GM21529 (cell line): ENCODE data around the gene MLXIPL.
A peak's percentile ranks its signal among the peaks of the same experiment; 100 is the strongest.
"Not testable (repeated sequence)": the region's sequence is repeated elsewhere in the genome, so short reads cannot be mapped to it uniquely, and the experiment has no call there.

Experiments
- ATAC-seq: cut with Tn5 transposase; IDR thresholded peaks from one replicate; pipeline ENCODE4 v1.9.1; 2021; ENCODE audit not compliant: unreplicated experiment

MLXIPL gene, protein sequence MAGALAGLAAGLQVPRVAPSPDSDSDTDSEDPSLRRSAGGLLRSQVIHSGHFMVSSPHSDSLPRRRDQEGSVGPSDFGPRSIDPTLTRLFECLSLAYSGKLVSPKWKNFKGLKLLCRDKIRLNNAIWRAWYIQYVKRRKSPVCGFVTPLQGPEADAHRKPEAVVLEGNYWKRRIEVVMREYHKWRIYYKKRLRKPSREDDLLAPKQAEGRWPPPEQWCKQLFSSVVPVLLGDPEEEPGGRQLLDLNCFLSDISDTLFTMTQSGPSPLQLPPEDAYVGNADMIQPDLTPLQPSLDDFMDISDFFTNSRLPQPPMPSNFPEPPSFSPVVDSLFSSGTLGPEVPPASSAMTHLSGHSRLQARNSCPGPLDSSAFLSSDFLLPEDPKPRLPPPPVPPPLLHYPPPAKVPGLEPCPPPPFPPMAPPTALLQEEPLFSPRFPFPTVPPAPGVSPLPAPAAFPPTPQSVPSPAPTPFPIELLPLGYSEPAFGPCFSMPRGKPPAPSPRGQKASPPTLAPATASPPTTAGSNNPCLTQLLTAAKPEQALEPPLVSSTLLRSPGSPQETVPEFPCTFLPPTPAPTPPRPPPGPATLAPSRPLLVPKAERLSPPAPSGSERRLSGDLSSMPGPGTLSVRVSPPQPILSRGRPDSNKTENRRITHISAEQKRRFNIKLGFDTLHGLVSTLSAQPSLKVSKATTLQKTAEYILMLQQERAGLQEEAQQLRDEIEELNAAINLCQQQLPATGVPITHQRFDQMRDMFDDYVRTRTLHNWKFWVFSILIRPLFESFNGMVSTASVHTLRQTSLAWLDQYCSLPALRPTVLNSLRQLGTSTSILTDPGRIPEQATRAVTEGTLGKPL

DNA sequence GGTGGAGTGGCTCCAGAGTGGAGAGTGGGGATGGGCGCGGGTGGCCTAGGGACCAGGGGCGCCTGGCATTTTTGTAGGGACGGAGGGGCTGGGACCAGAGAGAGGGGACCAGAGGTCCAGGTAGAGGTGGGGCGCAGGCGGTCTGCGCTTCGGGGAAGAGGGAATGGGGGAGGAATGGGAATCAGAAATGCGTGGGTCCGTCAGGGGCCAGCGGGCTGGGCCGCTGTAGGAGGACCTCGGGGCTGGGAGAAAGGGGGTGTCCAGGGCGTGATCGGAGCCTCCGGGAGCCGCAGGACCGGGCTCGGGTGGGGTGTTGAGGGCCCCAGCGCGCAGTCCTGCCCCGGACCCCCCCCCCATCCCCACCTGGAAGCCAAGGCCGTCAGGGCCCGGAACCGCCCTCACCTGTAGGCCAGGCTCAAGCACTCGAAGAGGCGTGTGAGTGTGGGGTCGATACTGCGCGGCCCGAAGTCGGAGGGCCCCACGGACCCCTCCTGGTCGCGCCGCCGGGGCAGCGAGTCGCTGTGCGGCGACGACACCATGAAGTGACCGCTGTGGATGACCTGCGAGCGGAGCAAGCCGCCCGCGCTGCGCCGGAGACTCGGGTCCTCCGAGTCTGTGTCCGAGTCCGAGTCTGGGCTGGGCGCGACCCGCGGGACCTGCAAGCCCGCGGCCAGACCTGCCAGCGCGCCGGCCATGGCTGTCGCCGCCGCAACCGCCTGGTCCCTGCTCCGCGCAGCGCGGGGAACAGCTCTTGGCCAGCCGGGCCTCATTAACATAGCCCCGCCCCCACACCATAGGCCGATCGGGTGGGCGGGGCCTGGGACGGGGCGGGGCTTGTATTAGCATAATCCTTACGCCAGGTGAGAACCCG is at the start of gene MLXIPL:
TSS of gene MLXIPL (minus strand) at position 725 of the 871 bp plus-strand sequence. CDS start at position 695, 30 bp downstream.
- ATAC-seq: no peak

DNA sequence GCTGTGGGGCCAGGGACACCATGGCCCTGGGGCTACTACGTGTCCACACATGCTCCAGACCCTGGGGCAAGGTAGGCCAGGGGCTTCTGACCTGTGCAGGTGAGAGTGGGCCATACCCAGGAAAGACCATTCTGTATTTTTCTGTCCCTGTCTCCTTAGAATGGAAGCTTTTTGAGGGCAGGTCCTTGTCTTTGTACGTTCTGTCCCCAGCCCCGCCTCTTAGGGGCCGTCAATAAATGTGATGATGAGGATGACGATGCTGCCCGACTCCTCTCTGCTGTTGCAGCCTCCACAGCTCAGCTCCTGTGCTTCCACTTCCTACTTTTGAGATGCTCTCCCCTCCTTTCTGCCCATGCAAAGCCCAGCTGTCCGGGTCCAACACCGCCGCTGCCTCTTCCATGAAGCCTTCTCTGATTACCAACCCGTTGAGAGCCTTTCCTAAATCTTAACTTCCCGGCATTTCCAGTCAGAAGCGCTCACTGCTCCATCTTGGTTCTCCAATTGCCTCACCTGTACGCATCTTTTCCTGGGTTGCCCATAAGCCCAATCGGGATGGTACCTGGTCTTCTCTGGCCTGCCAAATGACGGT is 47.6 kb upstream of the MLXIPL start:
- no peak for ATAC-seq

DNA sequence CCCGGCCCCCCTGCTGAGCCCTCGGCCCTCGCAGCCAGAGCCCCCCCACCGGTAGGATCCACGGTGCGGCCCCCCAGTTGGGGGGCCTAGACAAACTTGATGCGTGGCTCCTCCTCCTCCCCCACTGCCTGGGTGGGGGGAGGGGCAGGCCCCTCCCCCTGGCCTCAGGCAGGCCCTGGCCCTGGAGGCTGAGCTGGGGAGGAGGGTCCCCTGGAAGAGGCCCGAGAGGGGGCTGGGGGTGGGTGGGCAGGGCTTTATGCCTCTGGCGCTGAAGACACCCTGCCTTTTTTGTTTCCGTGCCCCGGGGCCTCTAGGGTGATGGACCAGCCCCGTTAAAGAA is 47.0 kb upstream of the MLXIPL start:
- ATAC-seq: no peak

DNA sequence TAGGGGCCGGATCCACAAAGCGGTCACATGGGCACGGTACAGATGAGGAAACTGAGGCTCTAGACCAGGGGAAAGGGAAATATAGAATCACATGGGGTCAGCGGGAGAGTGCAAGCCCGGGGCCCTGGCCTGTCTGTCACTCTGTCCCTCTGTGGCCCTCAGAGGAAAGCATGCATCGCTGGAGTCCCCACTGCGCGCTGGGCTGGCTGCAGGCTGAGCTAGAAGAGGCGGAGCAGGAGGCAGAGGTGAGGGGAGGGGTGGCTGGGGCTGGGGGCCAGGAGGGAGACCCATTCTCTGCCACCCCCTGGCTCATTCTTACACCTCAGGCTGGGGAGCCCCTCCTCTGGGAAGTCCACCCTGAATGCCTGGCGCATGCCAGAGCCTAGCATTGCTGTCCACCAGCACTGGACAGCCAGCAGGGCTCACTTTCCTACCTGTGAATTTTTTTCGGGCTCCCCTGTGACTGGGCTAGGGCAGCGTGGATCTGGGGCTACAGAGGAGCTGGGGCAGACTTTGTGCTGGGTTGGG is 45.6 kb upstream of the MLXIPL start:
- no peak for ATAC-seq

DNA sequence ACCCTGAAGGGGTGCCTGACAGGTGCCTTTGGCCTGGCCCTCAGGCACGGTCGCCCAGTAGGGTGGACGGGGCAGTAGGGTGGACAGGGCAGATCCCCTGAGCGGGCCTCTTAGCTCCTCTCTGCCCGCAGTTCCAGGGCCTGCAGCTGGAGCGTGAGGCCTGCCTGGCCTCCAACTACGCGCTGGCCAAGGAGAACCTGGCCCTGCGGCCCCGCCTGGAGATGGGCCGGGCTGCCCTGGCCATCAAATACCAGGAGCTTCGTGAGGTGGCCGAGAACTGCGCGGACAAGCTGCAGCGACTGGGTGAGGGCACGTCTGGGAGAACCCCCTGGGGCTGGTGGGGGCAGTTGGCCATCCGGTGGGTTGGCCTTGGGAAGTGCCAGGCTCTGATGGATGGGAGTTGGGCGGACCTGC is 45.0 kb upstream of the MLXIPL start:
- ATAC-seq: no peak

DNA sequence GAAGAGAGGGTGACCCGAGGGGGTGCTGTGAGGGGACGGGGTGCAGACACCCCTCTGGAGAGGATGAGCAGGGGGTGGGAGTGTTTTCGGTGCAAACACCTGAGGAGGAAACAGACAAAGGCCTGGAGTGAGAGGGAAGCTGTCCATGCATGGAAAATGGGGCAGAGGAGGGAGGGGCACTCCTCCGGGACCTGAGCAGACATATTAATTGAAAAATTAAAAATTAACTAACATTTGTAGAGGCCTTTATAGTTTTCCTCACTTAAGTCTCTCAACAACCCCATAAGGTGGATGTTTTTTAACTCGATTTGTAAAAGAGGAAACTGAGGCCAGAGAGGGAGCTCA is 44.5 kb upstream of the MLXIPL start:
- ATAC-seq: no peak

DNA sequence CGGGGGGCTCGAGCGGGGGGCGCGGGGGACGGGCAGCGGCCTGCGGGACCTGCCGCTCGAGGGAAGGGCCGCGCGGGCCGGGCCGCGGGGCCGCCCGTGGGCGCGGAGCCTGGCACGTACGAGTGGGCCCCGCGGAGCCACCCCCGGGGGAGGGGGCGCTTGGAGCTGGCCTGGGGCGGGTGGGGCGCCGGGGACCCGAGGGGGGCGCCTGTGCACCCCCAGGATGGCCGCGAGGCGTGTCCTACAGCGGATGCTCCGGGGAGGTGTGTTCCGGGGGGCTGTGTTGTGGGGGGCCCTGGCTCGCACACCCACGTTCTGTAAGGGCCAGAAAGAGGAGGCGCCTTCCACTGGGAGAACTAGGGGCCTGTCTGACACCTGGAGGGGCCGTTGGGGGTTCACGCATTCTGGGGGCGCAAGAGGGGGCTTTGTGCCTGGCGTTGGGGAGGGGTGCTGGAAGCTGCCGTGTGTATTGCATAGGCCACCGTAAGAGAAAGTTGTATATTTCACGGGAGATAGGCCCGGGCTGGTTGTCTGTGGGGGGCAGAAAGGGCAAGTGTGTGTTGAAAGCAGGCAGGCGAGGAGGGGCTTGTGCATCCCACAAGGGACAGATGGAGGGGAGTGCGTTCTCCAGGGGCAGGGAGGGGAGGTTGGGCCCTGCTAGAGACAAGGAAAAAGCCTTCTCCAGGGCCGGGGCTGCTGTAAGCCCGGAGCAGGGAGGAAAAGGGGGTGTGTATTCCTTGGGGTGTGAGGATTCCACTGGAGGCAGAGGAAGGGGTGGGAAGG is 44.0 kb upstream of the MLXIPL start:
- ATAC-seq: peak; percentile 9

DNA sequence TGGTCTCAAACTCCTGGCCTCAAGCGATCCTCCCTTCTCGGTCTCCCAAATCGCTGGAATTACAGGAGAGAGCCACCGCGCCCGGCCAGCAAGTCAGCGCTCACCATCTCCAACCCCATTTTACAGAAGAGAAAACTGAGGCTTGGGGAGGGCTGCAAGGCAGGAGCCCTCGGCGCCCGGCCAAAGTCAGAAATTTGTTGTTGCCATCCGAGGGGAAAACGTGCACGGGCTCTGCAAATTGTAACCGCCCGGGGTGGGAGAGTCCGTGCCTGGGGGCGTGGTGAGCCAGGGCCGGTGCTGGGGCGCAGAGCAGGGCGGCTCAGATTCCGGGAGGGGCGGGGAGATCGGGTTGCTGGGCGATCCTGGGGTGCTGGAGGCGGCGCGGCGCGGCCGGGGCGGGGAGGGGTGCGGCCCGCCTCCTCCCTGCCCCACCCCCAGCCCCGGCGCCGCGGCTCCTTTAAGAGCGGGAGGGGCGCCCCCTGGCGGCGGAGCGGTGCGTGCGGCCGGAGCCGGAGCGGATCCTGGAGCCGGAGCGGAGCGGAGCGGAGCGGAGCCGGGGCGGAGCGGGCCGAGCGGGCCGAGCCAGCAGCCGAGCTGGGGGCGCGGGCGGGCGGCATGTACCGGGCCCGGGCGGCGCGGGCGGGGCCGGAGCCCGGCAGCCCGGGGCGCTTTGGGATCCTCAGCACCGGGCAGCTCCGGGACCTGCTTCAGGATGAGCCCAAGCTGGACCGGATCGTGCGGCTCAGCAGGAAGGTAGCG is 43.2 kb upstream of the MLXIPL start, which contains the start of gene VPS37D:
TSS of gene VPS37D (plus strand) at position 488 of the 759 bp plus-strand sequence. CDS start at position 616, 128 bp downstream.
- ATAC-seq: peak; percentile 93

DNA sequence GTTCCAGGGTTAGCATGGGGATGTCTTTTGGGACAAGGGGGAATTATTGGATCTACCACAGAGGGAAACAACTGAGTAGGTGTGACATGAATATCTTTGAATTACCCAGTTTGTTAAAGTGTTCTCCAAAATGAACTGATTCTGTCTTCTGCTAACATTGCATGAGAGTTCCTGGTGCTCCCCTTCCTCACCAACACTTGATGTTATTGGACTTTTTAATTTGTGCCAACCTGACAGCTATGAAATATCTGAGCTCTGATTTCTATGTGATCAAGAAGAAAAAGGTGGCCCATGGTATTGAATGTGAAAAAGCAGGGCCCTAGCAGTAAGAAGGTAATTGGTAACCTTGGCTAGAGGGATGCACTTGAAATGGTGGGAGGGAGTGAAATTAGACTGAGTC is 38.7 kb upstream of the MLXIPL start:
- no peak for ATAC-seq

DNA sequence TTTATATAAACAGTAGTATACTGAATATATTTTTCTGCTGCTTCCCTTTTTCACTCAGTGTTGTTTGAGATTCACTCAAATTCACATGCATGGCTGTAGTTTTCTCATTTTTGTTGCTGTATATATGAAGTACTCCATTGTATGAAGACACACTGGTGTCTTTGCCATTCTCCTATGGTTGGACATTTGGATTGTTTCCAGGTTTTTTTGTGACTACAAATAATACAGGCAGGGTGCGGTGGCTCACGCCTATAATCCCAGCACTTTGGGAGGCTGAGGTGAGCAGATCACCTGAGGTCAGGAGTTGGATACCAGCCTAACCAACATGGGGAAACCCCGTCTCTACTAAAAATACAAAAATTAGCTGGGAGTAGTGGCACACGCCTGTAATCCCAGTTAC is 36.3 kb upstream of the MLXIPL start:
- ATAC-seq: not testable (repeated sequence)

DNA sequence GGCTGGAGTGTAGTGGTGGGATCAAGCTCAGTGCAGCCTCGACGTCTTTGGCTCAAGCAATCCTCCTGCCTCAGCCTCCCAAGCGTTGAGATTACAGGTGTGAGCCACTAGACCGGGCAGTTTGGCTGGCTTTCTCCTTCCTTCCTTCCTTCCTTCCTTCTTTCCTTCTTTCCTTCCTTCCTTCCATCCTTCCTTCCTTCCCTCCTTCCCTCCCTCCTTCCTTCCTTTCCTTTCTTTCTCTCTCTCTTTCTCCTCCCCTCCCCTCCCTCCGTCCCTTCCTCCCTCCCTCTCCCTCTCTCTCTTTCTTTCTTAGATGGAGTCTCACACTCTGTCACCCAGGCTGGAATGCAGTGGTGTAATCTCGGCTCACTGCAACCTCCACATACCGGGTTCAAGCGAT is 35.7 kb upstream of the MLXIPL start:
- ATAC-seq: no peak

DNA sequence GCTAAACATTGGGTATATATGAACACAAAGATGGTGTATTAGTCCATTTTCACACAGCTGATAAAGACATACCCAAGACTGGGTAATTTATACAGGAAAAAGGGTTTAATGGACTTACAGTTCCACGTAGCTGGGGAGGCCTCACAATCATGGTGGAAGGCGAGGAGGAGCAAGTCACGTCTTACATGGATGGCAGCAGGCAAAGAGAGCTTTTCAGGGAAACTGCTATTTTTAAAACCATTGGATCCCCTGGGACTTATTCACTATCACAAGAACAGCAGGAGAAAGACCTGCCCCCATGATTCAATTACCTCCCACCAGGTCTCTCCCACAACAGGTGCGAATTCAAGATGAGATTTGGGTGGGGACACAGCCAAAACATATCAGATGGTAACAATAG is 31.0 kb upstream of the MLXIPL start:
- ATAC-seq: not testable (repeated sequence)

DNA sequence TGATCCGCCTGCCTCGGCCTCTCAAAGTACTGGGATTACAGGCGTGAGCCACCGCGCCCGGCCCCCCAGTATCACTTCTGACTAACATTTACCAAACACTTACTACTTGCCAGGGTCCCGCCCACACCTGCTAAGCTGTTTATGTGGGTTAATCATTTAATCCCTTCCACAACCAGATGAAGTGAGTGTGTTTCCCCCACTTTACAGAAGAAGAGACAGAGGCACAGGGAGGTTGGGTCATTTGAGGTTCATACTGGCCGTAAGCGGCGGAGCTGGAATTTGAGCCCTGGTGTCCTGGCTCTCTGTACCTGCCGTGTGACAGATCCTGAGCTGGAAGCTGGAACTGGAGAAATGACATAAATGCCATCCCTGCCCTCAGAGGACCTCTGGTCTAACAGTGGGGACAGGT is 28.2 kb upstream of the MLXIPL start:
- no peak for ATAC-seq

DNA sequence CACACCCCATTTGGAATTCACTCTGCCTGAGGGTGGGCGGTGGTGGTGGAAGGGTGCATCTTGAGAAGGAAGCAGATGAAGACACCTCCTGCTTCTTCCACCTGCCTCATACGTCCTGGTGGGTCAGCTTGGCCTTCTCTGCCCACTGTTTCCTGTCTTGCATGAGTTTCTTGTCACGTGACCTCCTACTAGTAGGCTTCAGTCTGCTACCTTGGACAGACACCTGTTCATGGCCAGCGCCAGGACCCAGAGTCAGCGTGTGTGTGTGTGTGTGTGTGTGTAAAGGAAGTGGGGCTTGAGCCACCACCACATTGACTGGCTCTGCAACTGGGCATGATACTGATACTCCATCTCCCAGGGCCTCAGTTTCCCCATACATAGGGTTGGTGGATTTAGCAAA is 26.2 kb upstream of the MLXIPL start:
- ATAC-seq: no peak

DNA sequence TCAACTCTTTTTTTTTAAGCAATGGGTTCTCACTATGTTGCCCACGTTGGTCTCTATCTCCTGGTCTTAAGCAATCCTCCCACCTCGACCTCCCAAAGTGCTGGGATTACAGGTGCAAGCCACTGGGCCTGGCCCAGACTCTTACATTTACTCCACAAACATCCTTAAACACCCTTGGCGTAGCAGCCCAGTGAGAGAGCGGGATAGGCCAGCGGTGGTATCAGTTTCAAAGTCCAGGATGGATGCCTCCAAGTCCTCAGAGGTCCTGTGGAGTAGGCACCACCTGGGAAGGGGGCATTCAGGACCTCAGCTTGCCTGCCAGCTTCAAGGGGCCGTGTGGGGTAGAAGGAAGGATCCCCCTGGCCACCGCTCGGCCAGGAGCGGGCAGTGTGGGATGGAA is 25.3 kb upstream of the MLXIPL start:
- no peak for ATAC-seq

DNA sequence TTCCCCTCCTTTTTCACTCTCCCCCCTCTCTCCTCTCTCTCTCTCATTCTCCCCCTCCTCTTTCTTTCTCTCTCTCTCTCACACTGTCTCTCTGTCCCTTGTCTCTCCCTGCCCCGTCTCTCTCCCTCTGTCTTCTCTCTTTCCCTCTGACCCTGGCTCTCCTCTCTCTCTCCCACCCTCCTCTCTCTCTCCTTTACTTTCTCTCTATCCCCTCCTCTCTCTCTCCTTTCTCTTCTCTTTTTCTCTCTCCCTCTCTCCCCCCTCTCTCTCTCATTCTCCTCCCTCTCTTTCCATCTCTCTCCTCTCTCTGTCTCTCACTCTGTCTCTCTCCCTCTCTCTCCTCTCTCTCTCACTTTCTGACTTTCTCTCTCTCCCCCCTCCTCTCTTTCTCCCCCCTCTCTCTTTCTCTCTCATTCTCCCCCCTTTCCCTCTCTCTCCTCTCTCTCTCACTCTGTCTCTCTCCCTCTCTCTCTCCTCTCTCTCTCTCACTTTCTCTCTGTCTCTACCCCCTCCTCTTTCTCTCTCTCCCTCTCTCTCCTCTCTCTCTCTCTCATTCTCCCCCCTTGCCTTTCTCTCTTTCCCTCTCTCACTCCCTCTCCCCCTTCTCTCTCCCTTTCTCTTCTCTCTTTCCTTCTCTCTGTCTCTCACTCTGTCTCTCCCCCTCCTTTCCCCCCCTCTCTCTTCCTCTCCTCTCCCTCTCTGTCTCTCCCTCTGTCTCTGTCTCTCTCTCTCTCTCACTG is 24.4 kb upstream of the MLXIPL start:
- no peak for ATAC-seq

DNA sequence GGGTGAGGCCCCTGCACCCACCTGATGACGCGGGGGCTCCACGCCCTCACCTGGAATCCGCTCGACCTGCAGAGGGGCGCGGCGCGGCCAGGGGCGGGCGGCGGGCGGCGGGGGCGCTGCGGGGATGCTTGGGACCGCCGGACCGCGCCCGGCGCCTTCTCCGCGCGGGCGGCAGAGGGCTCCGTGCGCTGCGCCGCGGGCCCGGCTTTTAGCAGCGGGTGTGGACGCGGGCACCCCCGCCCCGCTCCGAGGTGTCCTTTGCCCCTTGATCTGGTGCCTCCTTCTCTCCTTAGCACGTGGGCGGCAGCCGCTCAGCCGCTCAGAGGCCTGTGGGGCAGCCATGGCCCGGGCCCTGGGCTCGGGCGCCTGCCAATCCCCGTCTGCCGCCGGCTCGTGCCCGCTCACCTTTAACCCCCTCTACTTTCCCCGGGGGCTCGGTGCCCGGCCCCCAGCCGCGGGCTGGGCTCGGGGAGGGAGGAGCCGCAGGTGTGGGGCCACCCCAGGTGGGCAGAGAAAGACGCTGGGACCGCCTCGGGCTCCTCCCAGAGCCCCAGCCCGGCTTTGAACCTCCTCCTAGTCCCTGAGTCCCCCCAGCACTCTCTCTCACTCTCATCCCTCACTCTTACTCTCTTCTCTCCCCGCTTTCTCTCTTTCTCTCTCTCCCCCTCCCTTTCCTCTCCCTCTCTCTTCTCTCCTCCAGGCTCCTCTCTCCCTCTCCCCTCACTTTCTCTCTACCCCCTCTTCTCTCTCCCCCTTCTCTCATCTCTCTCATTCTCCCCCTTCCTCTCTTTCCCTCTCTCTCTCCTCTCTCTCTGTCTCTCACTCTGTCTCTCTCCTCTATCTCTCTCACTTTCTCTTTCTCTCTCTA is 23.6 kb upstream of the MLXIPL start:
- ATAC-seq: no peak
